ENCODE data around the gene ITPRIPL2. TPM values are rescaled to one million over a fixed set of nuclear protein-coding genes. Genes with fewer than 3 reads are reported as not detected.

ITPRIPL2 gene
- total RNA-seq, 1 experiment from 2014 or later = 5.3 TPM

DNA sequence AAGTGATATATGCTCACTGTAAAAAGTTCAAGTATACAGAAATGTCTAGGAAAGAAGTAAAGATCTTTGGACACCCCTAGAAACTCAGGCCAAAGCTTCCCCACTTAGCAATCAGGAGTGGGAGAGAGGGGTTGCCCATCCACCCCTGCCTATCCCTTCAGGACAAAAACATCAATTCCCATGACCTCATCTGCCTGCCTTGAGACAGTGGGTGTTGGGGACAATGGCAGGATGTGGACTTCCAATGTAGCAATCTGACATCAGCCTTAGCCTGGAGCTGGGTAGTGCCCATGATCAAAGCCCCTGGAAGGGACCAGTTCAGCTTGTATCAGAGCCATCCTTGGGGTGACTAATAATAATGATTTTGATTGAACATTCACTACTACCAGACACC lies 18.1 kb downstream of the ITPRIPL2 start (continued):
- TF ChIP-seq, protein P1, sequence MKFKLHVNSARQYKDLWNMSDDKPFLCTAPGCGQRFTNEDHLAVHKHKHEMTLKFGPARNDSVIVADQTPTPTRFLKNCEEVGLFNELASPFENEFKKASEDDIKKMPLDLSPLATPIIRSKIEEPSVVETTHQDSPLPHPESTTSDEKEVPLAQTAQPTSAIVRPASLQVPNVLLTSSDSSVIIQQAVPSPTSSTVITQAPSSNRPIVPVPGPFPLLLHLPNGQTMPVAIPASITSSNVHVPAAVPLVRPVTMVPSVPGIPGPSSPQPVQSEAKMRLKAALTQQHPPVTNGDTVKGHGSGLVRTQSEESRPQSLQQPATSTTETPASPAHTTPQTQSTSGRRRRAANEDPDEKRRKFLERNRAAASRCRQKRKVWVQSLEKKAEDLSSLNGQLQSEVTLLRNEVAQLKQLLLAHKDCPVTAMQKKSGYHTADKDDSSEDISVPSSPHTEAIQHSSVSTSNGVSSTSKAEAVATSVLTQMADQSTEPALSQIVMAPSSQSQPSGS (CRISPR knock-in tag; IDR thresholded peaks at IDR 0.05; ENCODE audit: borderline replicate concordance, low read depth) = no peak
- no peak for TF ChIP-seq NFE2L1 (CRISPR knock-in tag; IDR thresholded peaks at IDR 0.05)
- TF ChIP-seq, protein P2, sequence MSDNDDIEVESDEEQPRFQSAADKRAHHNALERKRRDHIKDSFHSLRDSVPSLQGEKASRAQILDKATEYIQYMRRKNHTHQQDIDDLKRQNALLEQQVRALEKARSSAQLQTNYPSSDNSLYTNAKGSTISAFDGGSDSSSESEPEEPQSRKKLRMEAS (CRISPR knock-in tag; IDR thresholded peaks at IDR 0.05) = no peak
- TF ChIP-seq CREM (CRISPR knock-in tag; IDR thresholded peaks at IDR 0.05) = no peak
- TF ChIP-seq, protein P3, sequence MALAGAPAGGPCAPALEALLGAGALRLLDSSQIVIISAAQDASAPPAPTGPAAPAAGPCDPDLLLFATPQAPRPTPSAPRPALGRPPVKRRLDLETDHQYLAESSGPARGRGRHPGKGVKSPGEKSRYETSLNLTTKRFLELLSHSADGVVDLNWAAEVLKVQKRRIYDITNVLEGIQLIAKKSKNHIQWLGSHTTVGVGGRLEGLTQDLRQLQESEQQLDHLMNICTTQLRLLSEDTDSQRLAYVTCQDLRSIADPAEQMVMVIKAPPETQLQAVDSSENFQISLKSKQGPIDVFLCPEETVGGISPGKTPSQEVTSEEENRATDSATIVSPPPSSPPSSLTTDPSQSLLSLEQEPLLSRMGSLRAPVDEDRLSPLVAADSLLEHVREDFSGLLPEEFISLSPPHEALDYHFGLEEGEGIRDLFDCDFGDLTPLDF (CRISPR knock-in tag; IDR thresholded peaks at IDR 0.05) = no peak
- no peak for TF ChIP-seq ZBTB21 (CRISPR knock-in tag; IDR thresholded peaks at IDR 0.05; ENCODE audit: borderline replicate concordance)
- TF ChIP-seq JAZF1 (CRISPR knock-in tag; IDR thresholded peaks at IDR 0.05) = no peak
- TF ChIP-seq, protein P4, sequence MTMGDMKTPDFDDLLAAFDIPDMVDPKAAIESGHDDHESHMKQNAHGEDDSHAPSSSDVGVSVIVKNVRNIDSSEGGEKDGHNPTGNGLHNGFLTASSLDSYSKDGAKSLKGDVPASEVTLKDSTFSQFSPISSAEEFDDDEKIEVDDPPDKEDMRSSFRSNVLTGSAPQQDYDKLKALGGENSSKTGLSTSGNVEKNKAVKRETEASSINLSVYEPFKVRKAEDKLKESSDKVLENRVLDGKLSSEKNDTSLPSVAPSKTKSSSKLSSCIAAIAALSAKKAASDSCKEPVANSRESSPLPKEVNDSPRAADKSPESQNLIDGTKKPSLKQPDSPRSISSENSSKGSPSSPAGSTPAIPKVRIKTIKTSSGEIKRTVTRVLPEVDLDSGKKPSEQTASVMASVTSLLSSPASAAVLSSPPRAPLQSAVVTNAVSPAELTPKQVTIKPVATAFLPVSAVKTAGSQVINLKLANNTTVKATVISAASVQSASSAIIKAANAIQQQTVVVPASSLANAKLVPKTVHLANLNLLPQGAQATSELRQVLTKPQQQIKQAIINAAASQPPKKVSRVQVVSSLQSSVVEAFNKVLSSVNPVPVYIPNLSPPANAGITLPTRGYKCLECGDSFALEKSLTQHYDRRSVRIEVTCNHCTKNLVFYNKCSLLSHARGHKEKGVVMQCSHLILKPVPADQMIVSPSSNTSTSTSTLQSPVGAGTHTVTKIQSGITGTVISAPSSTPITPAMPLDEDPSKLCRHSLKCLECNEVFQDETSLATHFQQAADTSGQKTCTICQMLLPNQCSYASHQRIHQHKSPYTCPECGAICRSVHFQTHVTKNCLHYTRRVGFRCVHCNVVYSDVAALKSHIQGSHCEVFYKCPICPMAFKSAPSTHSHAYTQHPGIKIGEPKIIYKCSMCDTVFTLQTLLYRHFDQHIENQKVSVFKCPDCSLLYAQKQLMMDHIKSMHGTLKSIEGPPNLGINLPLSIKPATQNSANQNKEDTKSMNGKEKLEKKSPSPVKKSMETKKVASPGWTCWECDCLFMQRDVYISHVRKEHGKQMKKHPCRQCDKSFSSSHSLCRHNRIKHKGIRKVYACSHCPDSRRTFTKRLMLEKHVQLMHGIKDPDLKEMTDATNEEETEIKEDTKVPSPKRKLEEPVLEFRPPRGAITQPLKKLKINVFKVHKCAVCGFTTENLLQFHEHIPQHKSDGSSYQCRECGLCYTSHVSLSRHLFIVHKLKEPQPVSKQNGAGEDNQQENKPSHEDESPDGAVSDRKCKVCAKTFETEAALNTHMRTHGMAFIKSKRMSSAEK (CRISPR knock-in tag; IDR thresholded peaks at IDR 0.05; ENCODE audit: borderline replicate concordance) = no peak

DNA sequence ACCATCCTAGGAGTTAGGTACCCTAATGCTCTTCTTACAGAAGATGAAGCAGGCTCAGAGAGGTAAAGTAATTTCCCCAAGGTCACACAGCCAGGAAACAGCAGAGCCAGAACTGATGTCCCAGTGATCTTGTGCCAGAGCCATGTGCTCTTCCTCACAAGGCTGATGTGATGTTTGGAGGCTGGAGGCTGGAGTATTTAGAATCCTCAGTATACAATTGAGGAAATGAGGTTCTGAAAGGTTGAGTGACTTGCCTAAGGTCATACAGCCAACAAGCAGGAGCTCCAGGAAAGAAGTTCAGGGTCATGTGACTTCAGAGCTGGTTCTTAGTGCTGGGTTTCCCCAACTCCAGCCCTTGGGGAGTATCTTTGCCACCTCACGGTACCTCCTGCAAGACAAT lies 18.5 kb downstream of the ITPRIPL2 start:
- no peak for ATAC-seq
- no peak for DNase-seq (ENCODE audit: low spot score)
- no peaks in the 10 kb centered on the region for H3K9me3 Mint-ChIP-seq
- H3K27me3 Mint-ChIP-seq (ENCODE audit: low read depth) = no peaks in the 10 kb centered on the region
- CTCF ChIA-PET = interaction anchor here (2.3 kb wide), 1 partner anchor 18 kb away, joined by 14 read pairs; the partner anchor contains the start of gene ITPRIPL2
- no peak overlapping the region for H3K27ac Mint-ChIP-seq
- H3K4me3 Mint-ChIP-seq = no peak overlapping the region
- H3K36me3 Mint-ChIP-seq = no peaks in the 10 kb centered on the region
- POLR2A ChIA-PET = no interaction called here
- H3K4me1 Mint-ChIP-seq = peaks cover 47% of the 10 kb centered on the region
- TF ChIP-seq FOXP1 (CRISPR knock-in tag; IDR thresholded peaks at IDR 0.05; ENCODE audit: borderline replicate concordance) (no peak), JUN (CRISPR knock-in tag; IDR thresholded peaks at IDR 0.05) (no peak), ZNF396 (CRISPR knock-in tag; IDR thresholded peaks at IDR 0.05; ENCODE audit: borderline replicate concordance) (no peak), ZNF138 (CRISPR knock-in tag; conservative IDR thresholded peaks at IDR 0.05) (no peak), RELA (CRISPR knock-in tag; IDR thresholded peaks at IDR 0.05; ENCODE audit: borderline replicate concordance) (no peak), ZNF671 (CRISPR knock-in tag; IDR thresholded peaks at IDR 0.05) (no peak)
- TF ChIP-seq, protein P5, sequence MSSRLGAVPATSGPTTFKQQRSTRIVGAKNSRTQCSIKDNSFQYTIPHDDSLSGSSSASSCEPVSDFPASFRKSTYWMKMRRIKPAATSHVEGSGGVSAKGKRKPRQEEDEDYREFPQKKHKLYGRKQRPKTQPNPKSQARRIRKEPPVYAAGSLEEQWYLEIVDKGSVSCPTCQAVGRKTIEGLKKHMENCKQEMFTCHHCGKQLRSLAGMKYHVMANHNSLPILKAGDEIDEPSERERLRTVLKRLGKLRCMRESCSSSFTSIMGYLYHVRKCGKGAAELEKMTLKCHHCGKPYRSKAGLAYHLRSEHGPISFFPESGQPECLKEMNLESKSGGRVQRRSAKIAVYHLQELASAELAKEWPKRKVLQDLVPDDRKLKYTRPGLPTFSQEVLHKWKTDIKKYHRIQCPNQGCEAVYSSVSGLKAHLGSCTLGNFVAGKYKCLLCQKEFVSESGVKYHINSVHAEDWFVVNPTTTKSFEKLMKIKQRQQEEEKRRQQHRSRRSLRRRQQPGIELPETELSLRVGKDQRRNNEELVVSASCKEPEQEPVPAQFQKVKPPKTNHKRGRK (CRISPR knock-in tag; IDR thresholded peaks at IDR 0.05; ENCODE audit: borderline replicate concordance) = no peak
- TF ChIP-seq, protein P6, sequence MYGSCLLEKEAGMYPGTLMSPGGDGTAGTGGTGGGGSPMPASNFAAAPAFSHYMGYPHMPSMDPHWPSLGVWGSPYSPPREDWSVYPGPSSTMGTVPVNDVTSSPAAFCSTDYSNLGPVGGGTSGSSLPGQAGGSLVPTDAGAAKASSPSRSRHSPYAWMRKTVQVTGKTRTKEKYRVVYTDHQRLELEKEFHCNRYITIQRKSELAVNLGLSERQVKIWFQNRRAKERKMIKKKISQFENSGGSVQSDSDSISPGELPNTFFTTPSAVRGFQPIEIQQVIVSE (CRISPR knock-in tag; IDR thresholded peaks at IDR 0.05; ENCODE audit: borderline replicate concordance) = no peak
- TF ChIP-seq, protein P7, sequence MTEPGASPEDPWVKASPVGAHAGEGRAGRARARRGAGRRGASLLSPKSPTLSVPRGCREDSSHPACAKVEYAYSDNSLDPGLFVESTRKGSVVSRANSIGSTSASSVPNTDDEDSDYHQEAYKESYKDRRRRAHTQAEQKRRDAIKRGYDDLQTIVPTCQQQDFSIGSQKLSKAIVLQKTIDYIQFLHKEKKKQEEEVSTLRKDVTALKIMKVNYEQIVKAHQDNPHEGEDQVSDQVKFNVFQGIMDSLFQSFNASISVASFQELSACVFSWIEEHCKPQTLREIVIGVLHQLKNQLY (CRISPR knock-in tag; IDR thresholded peaks at IDR 0.05) = no peak
- TF ChIP-seq, protein P8, sequence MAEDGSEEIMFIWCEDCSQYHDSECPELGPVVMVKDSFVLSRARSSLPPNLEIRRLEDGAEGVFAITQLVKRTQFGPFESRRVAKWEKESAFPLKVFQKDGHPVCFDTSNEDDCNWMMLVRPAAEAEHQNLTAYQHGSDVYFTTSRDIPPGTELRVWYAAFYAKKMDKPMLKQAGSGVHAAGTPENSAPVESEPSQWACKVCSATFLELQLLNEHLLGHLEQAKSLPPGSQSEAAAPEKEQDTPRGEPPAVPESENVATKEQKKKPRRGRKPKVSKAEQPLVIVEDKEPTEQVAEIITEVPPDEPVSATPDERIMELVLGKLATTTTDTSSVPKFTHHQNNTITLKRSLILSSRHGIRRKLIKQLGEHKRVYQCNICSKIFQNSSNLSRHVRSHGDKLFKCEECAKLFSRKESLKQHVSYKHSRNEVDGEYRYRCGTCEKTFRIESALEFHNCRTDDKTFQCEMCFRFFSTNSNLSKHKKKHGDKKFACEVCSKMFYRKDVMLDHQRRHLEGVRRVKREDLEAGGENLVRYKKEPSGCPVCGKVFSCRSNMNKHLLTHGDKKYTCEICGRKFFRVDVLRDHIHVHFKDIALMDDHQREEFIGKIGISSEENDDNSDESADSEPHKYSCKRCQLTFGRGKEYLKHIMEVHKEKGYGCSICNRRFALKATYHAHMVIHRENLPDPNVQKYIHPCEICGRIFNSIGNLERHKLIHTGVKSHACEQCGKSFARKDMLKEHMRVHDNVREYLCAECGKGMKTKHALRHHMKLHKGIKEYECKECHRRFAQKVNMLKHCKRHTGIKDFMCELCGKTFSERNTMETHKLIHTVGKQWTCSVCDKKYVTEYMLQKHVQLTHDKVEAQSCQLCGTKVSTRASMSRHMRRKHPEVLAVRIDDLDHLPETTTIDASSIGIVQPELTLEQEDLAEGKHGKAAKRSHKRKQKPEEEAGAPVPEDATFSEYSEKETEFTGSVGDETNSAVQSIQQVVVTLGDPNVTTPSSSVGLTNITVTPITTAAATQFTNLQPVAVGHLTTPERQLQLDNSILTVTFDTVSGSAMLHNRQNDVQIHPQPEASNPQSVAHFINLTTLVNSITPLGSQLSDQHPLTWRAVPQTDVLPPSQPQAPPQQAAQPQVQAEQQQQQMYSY (CRISPR knock-in tag; IDR thresholded peaks at IDR 0.05) = no peak

Data from WTC11 (cell line).